GM19240 (cell line): Measurements from ENCODE around the gene ABI3.

Source experiments
- DNase-seq: peaks from one replicate; pipeline ENCODE4 v3.0.0; 2011; ENCODE audit warnings: low spot score; ENCODE audit not compliant: insufficient read length

The ABI3 gene

DNA sequence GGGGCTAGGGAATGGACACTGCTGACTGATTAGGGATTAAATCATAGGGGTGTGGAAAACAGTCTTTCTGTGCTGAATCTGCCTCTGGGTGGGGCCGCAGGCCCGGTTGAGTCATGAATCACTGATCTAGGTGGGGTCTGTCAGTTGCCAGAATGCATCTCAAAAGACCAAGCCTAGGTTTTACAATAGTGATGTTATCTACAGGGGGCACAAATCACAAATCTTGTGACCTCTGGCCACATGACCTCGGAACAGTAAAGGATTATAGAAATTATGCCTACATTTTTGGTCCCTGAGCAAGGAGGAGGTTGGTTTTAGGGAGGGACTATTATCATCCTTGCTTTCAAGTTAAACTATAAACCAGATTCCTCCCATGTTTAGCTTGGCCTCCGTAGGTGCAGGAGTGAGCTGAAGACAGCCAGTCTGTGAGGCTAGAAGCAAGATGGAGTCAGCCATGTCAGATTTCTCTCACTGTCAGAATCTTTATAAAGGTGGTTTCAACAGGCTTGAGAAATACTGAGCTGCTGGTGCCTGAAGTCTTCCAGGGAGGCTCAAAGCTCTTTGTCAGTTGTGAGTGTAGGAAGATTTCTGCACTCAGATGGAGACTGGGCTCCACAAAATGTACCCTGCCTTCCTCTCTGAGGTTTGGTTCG, 13.0 kb upstream of the ABI3 start:
- DNase-seq = no peak

DNA sequence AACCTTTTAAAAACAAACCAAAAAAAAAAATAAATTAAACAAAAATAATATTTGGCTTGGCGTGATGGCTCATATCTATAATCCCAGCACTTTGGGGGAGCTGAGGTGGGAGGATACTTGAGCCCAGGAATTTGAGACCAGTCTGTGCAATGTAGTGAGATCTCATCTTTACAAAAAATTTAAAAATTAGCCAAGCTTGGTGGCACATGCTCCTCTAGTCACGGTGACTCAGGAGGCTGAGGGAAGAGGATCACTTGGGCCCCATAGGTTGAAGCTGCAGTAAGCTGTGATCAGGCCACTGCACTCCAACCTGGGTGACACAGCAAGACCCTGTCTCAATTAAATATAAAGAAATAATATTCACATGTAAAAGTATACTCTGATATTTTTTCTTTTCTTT, 12.3 kb upstream of the ABI3 start:
- DNase-seq = no peak

DNA sequence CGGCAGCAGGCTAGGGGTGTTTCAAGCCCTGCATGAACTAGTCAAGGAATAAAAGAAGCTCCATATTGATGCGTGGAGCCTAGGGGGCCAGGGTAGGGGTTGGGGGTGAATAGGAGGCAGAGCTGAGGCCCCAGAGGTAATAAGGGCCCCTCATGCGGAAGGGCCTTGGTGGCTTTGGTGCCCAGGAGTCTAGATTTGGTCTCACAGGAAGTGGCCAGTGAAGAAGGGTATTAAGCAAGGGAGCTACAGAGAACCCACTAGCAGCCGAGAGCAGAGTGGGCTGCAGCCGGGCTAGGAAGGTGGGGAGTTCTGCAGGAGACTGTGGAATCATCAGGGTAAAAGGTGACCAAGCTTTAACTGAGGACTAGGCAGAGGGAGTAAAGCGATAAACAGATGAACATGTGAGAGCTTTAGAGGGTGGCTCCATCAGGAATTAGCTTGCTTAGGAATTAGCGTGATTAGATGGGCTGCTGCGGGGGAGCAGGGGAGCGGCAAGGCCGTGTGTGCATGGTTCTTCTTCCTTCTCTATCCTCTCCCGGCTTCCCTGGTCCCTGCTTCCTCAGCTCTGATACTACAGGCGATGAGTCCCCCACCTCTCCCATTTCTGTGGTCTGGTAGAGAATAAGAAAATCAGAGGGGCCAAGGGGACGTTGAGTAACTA, 10.0 kb upstream of the ABI3 start:
- DNase-seq = no peak

DNA sequence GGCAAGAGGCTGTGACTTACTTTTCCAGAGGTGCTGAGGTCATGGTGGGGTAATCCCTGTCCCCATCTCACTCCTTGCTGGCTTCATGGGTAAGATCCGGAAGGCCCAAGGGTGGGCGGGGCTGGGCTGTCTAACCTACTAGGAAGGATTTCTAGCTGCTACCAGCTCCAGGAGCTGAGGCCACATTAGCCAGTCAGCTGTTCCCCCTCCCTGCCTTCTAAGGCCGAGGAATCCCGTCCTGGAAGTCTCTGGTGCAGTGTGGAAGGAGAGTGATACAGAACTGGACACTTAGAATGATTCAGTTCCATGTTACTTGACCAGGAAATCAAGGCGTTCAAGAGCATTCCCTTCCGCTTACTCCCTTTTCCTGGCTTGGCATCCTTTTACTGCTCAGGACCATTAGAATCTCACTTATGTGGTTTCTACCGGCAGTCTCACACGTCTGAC, 9.0 kb upstream of the ABI3 start:
- DNase-seq = no peak

DNA sequence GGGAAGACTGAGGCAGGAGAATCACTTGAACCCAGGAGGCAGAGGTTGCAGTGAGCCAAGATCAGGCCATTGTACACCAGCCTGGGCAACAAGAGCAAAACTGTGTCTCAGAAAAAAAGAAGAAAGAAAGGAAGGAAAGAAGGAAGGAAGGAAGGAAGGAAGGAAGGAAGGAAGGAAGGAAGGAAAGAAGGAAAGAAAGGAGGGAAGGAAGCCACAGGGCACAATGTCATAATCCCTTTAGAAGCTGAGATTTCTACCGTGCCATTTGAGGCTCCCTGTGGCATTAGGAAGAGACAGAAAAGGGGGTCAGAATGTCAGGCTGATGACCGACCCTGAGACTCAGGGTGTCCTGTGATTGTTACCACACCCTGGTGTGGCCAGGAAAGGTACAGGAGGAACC, 6.7 kb upstream of the ABI3 start:
- DNase-seq = no peak

DNA sequence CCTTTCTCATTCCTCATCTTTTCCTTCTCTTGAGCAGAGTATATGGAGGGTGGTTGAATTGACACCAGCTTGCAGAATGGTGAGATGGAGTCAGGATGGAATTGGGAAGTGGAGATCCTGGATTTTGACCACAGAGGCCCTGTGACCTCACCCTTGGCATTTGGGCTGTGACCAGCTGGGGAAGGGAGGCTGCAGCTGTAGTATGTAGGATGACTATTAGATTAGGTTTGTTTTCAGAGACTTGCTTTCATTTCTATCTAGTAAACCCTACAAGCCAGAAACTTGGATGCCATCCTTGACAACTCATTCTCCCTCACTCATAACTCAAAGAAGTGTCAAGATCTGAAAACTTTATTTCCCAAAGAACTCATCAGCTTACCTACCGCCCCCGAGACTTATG, 6.0 kb upstream of the ABI3 start:
- no peak for DNase-seq

DNA sequence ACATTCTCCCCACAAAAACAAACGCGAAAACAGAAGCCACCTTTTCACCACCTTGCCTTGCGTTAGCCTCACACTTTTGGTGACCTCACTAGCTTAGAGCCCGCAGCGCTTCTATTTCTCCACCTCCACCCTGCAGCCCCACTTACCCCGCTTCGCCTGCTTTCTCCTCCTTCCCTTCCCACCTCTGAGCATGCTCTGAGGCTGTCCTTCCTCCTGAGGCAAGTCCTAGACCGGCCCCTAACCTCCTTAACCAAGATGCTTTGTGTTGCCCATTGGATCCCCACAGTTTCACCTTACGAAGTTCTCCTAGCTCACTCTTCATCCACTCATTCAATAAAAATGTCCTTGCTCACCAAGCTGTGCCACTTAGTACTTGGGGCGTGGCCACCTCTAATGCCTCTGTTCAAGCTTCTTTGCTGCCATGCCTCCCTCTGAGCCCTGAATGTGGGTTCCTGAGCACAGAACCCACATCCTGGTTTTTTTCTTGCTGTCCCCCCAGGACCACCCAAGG, 1.4 kb upstream of the ABI3 start:
- DNase-seq = no peak

DNA sequence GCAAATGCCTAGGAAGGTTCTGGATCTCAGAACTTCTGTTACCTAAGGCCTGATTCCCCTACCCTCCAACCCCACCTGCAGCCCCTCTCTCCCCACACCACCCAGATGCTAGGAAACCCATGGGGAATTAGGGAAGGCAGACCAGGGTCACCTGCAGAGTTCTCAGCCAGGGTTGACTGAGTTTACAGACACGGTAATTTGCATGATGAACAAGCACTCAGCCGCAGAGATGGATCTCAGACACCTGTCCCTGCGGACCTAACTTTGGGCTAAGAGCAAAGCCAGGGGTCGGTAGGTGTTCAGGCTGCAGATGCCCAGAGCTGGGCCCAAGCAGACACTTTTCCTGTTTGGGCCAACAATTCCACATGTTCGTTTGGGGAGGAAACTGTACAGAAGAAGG, 2.9 kb downstream of the ABI3 start:
- DNase-seq = no peak

DNA sequence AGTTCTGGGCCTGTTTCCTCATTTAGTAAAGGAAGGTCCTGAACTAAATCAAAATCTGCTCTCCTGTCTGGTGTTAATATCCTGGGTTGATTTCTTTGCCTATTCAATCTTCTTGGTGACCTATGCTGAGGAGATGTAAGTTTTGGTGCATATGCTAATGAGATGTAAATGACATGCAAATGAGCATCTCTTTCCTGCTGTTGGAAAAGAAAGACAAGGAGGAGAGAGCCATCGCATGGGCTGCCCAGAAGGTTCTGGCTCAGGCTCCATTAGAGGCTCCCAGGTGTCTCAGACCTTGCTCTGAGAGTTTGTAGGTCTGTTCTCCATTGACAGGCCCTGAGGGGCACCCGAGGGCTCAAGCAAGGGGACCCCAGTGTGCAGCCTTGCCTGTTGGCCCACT, 3.3 kb downstream of the ABI3 start:
- DNase-seq = no peak

DNA sequence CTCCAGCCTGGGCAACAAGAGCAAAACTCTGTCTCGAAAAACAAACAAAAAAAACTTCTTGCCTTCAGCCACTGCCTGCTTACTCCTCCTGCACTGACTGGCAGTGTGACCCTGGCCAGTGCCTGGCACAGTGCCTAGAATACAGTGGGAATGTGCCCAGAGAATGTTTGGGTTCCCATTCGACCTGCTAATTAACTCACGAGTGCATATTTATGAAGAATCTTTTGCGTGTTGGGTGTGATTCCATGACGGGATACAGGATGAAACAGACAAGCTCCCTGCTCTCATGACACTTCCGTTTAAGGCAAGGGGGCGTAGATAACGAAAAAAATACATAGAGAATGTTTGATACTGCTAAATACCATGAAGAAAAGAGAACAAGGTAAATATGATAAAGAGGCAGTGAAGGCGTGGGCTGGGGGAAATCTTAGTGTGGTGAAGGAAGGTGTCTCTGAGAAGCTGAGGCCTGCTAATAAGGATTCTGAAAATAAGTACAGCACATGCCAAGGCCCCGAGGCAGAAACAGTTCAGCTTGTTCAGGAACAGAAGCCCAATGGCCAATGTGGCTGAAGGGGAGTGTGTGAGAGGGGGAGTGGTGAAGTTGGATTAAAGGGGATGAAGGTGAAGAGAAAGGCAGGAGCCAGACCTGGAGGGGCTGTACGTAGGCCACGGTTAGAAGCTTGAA, 4.3 kb downstream of the ABI3 start:
- DNase-seq = no peak

DNA sequence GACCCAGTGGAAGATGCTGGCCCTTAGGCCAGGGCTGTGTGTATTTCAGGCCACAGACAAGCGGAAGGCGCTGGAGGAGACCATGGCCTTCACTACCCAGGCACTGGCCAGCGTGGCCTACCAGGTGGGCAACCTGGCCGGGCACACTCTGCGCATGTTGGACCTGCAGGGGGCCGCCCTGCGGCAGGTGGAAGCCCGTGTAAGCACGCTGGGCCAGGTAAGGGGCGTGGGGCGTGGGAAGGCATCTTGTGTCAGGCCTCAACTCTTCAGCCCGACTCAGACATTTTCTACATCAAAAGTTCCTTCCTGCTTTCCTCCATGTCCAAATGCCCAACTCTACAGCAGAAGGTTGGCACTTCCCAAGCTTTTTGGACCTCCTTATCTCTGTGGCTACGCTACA, 6.0 kb downstream of the ABI3 start:
- no peak for DNase-seq

DNA sequence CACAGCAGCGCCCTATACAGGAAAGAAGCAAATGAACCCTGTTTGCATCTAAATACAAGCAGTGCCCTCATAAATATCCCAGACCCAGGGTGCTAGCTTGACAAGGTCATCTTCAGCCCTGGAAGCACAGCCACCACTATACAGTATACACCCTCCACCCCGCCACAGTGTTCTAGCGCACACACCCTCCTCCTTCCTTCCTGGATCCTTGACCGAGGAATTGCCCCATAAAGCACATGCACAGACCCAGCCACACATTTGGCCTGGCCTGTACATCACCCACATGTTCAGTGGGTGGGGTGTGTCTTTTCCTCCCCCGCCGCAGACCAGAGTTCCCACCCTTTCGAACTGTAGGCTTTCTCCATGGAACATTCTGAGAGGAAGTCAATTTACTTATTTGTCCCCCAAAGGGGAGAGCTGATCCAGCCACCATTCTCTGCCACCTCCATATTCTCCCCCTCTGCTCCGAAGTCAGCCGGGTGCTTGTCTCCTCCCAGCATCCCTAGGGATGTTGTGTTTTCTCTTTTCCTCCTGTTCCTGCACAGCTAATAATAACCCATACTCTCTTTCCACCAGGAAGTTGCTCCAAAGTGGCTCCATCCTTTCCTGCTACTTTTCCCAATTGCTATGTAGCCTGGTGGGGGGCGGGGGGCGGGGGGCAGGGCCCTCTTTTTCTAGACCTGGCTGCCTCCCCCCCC, 6.6 kb downstream of the ABI3 start:
- DNase-seq = no peak

DNA sequence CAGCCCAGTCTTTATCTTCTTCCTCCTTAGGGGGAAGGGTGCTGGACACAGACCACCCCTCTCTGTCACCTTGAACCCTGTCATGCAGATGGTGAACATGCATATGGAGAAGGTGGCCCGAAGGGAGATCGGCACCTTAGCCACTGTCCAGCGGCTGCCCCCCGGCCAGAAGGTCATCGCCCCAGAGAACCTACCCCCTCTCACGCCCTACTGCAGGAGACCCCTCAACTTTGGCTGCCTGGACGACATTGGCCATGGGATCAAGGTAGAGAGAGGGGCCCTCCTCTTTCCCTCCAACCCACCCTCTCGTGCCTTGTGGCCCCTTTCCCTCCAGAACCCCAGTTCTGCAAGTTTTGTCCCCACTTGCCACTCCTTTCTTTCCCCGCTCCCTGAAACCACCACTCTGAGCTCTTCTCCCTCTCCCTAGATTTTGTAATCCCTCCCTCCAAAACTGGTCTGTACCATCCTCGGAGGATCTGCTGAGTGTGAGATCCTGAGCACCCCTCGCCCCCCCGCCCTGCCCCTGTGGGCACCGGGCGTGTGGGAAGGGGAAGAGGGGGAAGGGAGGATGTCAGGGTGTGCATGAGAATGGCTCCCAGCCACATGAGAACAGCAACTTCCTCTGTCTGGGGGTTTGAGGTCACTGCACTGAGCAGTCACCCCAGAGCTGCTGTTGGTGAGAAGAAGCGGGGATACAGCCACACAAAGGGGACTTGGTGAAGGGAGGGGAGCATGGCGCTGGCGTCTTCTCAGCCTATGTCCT, 7.3 kb downstream of the ABI3 start:
- DNase-seq = peak; percentile 63

DNA sequence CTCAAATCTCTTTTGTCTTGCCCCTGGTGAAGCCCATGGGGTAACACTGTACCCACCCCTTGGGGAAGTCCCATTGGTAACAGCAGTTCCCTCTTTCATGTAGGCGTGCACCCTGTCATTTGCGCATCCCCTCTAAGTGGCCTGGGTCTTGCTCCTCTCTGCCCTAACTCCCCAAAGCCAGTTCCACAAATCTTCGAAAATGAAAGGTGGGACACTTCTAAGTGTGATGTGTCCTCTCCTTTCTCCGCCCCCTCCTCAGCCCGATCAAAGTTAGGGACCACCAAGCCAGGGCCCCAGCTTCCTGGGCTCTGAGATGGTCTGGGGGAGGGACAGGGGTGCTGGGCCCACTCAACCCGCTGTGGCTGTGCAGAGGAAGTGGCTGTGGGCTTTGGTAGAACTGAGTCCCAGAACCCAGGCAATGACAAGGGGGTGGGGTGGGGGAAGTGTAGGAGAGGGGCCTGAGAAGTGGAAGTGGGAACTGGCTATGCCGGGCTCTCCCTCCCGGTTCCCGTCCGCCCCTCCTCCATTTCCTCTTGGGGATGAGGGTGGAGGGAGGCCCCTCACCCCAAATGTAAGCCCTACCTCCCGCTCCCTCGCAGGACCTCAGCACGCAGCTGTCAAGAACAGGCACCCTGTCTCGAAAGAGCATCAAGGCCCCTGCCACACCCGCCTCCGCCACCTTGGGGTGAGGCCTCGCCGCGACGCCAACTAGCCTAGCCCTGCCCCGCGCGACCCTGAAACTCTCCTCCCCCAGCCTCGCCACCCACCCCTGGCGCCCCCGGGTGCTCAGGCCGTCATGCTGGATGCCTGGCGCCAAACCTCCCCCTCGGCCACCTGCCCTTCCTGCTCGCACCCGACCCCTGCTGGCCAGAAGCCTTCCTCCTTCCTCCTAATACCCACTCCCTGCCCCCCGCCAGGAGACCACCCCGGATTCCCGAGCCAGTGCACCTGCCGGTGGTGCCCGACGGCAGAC, 8.7 kb downstream of the ABI3 start:
- DNase-seq = no peak

DNA sequence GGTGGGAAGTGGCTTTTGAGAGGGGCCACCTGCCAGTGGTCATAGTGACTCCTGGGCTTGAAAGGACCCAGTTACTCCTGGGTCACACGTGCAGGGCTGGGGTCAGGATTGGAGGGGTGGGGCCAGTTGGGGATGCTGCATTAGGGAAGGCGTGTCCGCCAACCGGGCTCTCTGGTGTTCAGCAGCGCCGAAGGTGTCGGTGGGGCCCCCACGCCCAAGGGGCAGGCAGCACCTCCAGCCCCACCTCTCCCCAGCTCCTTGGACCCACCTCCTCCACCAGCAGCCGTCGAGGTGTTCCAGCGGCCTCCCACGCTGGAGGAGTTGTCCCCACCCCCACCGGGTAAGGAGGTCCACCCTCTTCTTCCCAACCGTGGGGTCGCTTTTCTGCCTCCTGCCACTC, 9.5 kb downstream of the ABI3 start:
- no peak for DNase-seq

DNA sequence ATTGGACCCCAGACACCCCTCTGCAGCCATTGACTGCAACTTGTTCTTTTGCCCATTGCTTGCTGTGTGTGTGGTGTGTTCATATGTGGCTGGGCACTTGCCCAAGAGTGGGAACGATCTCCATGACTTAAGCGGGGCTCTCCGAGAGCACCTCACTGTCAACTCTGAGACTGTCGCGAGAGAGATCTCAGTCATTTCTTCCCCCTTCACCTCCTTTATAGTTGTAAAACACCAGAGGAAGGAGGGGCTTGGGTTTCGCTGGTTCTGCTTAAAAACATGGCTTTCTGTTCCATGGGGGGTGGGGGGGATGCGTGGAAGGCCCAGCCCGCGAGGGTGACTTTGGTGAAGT, 12.6 kb downstream of the ABI3 start:
- no peak for DNase-seq

DNA sequence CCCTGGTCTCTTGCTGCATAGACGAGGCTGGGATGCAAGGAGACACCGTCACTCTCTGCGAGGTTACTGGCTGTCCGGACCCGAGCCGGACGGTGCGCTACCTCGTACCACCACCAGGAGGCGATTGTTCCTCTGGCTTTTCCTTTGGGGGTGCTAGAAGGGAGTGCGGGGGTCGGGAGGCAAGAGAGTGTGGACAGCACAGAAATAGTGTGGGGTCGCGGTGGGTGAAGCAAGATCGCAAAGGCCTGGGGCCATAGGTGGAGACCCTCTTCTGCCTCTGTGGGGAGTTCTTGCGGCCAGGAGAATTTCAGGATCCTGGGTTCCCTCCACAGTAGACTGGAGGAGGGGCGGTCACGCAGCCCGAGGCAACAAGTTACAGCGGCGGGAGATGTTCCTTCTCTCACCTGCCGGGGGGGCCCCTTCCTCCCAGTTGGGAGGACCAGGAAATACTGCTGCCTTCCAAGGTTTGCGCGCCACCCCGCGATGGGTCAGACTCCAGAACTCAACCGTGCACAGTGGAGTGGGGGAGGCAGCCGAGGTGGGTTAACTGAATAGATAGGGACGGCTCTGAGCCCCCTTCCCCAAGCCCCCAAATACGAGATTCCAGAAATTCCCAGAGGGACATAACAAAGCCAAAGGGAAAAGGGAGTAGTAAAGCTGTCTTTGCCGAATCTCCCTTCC, 13.2 kb downstream of the ABI3 start:
- no peak for DNase-seq

DNA sequence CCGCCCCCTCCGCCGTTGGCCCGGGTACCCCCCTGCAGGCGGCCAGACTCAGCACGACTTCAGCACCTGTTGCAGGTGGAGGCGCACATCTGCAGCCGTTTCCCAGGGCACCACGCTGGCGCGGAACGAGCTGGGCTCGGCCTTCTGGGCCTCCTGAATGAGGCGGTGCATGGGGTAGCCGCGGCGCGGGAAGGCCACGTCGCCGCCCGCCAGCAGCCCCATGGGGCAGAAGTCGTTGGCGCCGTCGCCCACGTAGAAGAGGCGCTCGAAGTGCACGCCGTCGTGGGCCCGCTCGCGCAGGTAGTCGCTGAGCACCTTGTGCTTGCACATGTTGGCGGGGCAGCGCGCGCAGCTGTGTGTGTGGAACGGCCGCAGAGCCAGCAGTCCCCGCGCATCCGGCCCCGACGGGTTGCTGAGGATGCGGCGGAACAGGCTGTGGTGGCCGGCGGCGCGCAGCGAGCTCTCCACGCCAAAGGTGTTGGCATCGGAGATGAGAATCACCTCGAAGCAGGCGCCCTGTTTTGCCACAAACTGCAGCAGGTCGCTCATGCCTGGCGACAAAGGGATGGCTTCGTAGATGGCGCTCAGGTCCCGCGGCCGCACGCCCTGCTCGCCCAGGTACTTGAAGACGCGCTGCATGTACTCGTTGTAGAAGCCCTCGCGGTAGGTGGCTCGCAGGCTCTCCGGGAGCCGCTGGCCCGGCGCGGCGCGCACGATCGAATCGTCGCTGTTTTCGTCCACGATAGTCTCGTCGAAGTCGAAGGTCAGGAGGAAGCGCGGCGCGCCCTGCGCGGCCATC, 13.9 kb downstream of the ABI3 start:
- DNase-seq = no peak

DNA sequence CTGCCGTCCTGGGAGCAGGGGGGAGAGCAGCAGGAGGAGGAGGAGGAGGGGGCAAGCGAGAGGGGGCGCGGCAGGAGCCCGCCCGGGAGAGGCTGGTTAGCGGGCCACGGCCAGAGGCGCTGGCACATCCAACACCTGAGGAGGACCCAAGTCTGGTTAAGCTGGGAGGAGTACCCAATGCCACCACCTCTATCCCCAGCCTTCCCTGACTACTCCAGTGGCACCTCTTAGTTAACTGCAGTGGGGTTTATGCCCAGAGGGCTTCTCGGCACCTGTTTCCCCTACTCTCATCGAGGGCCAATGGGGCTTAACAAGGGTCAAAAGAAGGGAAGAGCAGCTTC, 14.5 kb downstream of the ABI3 start:
- no peak for DNase-seq
